Activated CD4-positive, alpha-beta T cell treated with anti-CD3 and anti-CD28 coated beads, Interleukin-2, amount 10 ng/mL, durations not matched to agents 24 days and 14 days (primary cell): ENCODE data around the gene ZNF652. TPM values are rescaled to one million over a fixed set of nuclear protein-coding genes. Genes with fewer than 3 reads are reported as not detected.
A peak's percentile ranks its signal among the peaks of the same experiment; 100 is the strongest.
"Not testable (repeated sequence)": the region's sequence is repeated elsewhere in the genome, so short reads cannot be mapped to it uniquely, and the experiment has no call there.

Experiments used
- DNase-seq: peaks from one replicate; pipeline ENCODE4 v3.0.0; 2022
- H3K27ac Mint-ChIP-seq: one replicate; pipeline ENCODE4 v1.8.0; 2022; ENCODE audit warnings: mild to moderate bottlenecking, mixed read lengths
- H3K27me3 Mint-ChIP-seq: one replicate; pipeline ENCODE4 v1.8.0; 2022; ENCODE audit warnings: mixed read lengths
- H3K36me3 Mint-ChIP-seq: one replicate; pipeline ENCODE4 v1.8.0; 2022; ENCODE audit warnings: low read depth, mild to moderate bottlenecking, mixed read lengths
- H3K4me1 Mint-ChIP-seq: one replicate; pipeline ENCODE4 v1.8.0; 2021; ENCODE audit warnings: mixed read lengths
- H3K4me3 Mint-ChIP-seq: one replicate; pipeline ENCODE4 v1.8.0; 2022; ENCODE audit warnings: mild to moderate bottlenecking, moderate library complexity, mixed read lengths
- H3K9me3 Mint-ChIP-seq: one replicate; pipeline ENCODE4 v1.8.0; 2021; ENCODE audit warnings: mixed read lengths
- intact Hi-C: fragments of 100-400 bp; cut with micrococcal nuclease; formaldehyde crosslinking; loops from one replicate; pipeline ENCODE4 v1.15.1; 2023
- total RNA-seq: library from RNA; stranded (reverse); gene quantifications from 2 replicates; pipeline ENCODE4 v1.2.3, GENCODE V29; 2022

The ZNF652 gene
- total RNA-seq, 1 donor from 2014 or later: 4.5 TPM

GRCh38 chr17:49375544-49375943, 13.5 kb upstream of the ZNF652 start:
- Mint-ChIP-seq H3K9me3 (no peaks in the 10 kb centered on the region), H3K27ac (no peak overlapping the region)

GRCh38 chr17:49373115-49373514, 11.1 kb upstream of the ZNF652 start:
- no peaks in the 10 kb centered on the region for H3K36me3 Mint-ChIP-seq
- intact Hi-C loops: no loop called here
- no peaks in the 10 kb centered on the region for H3K9me3 Mint-ChIP-seq
- no peaks in the 10 kb centered on the region for H3K27me3 Mint-ChIP-seq
- no peaks in the 10 kb centered on the region for H3K4me1 Mint-ChIP-seq
- DNase-seq: no peak
- H3K27ac Mint-ChIP-seq: no peak overlapping the region
- H3K4me3 Mint-ChIP-seq: no peak overlapping the region

More at GRCh38 chr17:49375544-49375943, 13.5 kb upstream of the ZNF652 start:
- DNase-seq: no peak
- H3K36me3 Mint-ChIP-seq: no peaks in the 10 kb centered on the region
- H3K4me3 Mint-ChIP-seq: no peak overlapping the region
- intact Hi-C loops: no loop called here
- no peaks in the 10 kb centered on the region for H3K4me1 Mint-ChIP-seq
- H3K27me3 Mint-ChIP-seq: peaks cover 8% of the 10 kb centered on the region

GRCh38 chr17:49372425-49372824, 10.4 kb upstream of the ZNF652 start:
- Mint-ChIP-seq H3K27ac (no peak overlapping the region), H3K27me3 (no peaks in the 10 kb centered on the region), H3K4me1 (no peaks in the 10 kb centered on the region), H3K4me3 (no peak overlapping the region), H3K9me3 (no peaks in the 10 kb centered on the region), H3K36me3 (no peaks in the 10 kb centered on the region)
- intact Hi-C loops: no loop called here
- DNase-seq: no peak

- Mint-ChIP-seq H3K9me3 (no peaks in the 10 kb centered on the region), H3K36me3 (no peaks in the 10 kb centered on the region), H3K27ac (no peak overlapping the region), H3K4me1 (peaks cover 2% of the 10 kb centered on the region), H3K27me3 (no peaks in the 10 kb centered on the region), H3K4me3 (no peak overlapping the region)
- DNase-seq: no peak
- intact Hi-C loops: no loop called here
These were observed 9.2 kb upstream of the ZNF652 start for GRCh38 chr17:49370971-49371834.

- peaks cover 12% of the 10 kb centered on the region for H3K4me1 Mint-ChIP-seq
- no peak for DNase-seq
- H3K36me3 Mint-ChIP-seq: peaks cover 4% of the 10 kb centered on the region
- no peak overlapping the region for H3K4me3 Mint-ChIP-seq
- no peaks in the 10 kb centered on the region for H3K9me3 Mint-ChIP-seq
- no peaks in the 10 kb centered on the region for H3K27me3 Mint-ChIP-seq
- no peak overlapping the region for H3K27ac Mint-ChIP-seq
- intact Hi-C loops: no loop called here
These were observed 7.7 kb upstream of the ZNF652 start for GRCh38 chr17:49369760-49370159.

GRCh38 chr17:49369089-49369488, 7.0 kb upstream of the ZNF652 start:
- Mint-ChIP-seq H3K4me1 (peaks cover 12% of the 10 kb centered on the region), H3K9me3 (no peaks in the 10 kb centered on the region), H3K4me3 (no peak overlapping the region), H3K36me3 (peaks cover 4% of the 10 kb centered on the region), H3K27me3 (no peaks in the 10 kb centered on the region), H3K27ac (no peak overlapping the region)
- intact Hi-C loops: no loop called here
- DNase-seq: no peak

GRCh38 chr17:49365667-49366066, 3.6 kb upstream of the ZNF652 start:
- peak; percentile 72 for DNase-seq
- no peaks in the 10 kb centered on the region for H3K9me3 Mint-ChIP-seq
- H3K27me3 Mint-ChIP-seq: no peaks in the 10 kb centered on the region
- intact Hi-C loops: no loop called here
- no peak overlapping the region for H3K4me3 Mint-ChIP-seq
- peaks cover 4% of the 10 kb centered on the region for H3K36me3 Mint-ChIP-seq
- peaks cover 24% of the 10 kb centered on the region for H3K4me1 Mint-ChIP-seq
- no peak overlapping the region for H3K27ac Mint-ChIP-seq

- H3K9me3 Mint-ChIP-seq, intact Hi-C loops: not testable (repeated sequence)
- peaks cover 29% of the 10 kb centered on the region for H3K4me1 Mint-ChIP-seq
These were observed 3.1 kb upstream of the ZNF652 start for GRCh38 chr17:49365126-49365525.

GRCh38 chr17:49364119-49364518, 2.1 kb upstream of the ZNF652 start:
- Mint-ChIP-seq H3K36me3 (peaks cover 4% of the 10 kb centered on the region), H3K4me3 (no peak overlapping the region), H3K9me3 (no peaks in the 10 kb centered on the region), H3K27me3 (no peaks in the 10 kb centered on the region), H3K27ac (no peak overlapping the region), H3K4me1 (peaks cover 39% of the 10 kb centered on the region)
- intact Hi-C loops: loop anchor here (5.0 kb wide), 1 partner anchor 147 kb away; no protein-coding TSS in a partner anchor
- no peak for DNase-seq

More at GRCh38 chr17:49365126-49365525, 3.1 kb upstream of the ZNF652 start:
- H3K36me3 Mint-ChIP-seq, H3K27me3 Mint-ChIP-seq, H3K27ac Mint-ChIP-seq, DNase-seq, H3K4me3 Mint-ChIP-seq: not testable (repeated sequence)

- intact Hi-C loops: loop anchor here (5.0 kb wide), 1 partner anchor 146 kb away; no protein-coding TSS in a partner anchor
- H3K4me1 Mint-ChIP-seq: peaks cover 48% of the 10 kb centered on the region
- no peak for DNase-seq
- H3K4me3 Mint-ChIP-seq: no peak overlapping the region
- H3K27me3 Mint-ChIP-seq: no peaks in the 10 kb centered on the region
- no peaks in the 10 kb centered on the region for H3K9me3 Mint-ChIP-seq
- peaks cover 4% of the 10 kb centered on the region for H3K36me3 Mint-ChIP-seq
- no peak overlapping the region for H3K27ac Mint-ChIP-seq
These were observed 1.2 kb upstream of the ZNF652 start for GRCh38 chr17:49363251-49363650.

- Mint-ChIP-seq H3K4me3 (peak overlapping the region; percentile 82), H3K27ac (peak overlapping the region; percentile 54), H3K36me3 (peaks cover 4% of the 10 kb centered on the region), H3K4me1 (peaks cover 53% of the 10 kb centered on the region), H3K9me3 (no peaks in the 10 kb centered on the region), H3K27me3 (no peaks in the 10 kb centered on the region)
- intact Hi-C loops: loop anchor here (1.0 to 5.0 kb wide), 2 partner anchors 52 to 145 kb away; partner anchors contain the start of gene PHB1
- no peak for DNase-seq
These were observed 670 bp upstream of the ZNF652 start for GRCh38 chr17:49362723-49363117.

- peaks cover 5% of the 10 kb centered on the region for H3K36me3 Mint-ChIP-seq
- intact Hi-C loops: loop anchor here (5.0 kb wide), 1 partner anchor 144 kb away; no protein-coding TSS in a partner anchor
- H3K4me3 Mint-ChIP-seq: peak overlapping the region; percentile 93
- H3K9me3 Mint-ChIP-seq: no peaks in the 10 kb centered on the region
- H3K27ac Mint-ChIP-seq: peak overlapping the region; percentile 93
- DNase-seq: peak; percentile 93
- H3K27me3 Mint-ChIP-seq: no peaks in the 10 kb centered on the region
- H3K4me1 Mint-ChIP-seq: peaks cover 54% of the 10 kb centered on the region
These were observed 735 bp downstream of the ZNF652 start for GRCh38 chr17:49361129-49361901.

GRCh38 chr17:49360796-49361128, 1.3 kb downstream of the ZNF652 start:
- H3K27ac Mint-ChIP-seq: peak overlapping the region; percentile 93
- H3K27me3 Mint-ChIP-seq: no peaks in the 10 kb centered on the region
- DNase-seq: no peak
- intact Hi-C loops: loop anchor here (5.0 kb wide), 1 partner anchor 143 kb away; no protein-coding TSS in a partner anchor
- H3K4me3 Mint-ChIP-seq: peak overlapping the region; percentile 93
- H3K4me1 Mint-ChIP-seq: peaks cover 51% of the 10 kb centered on the region
- no peaks in the 10 kb centered on the region for H3K9me3 Mint-ChIP-seq
- peaks cover 5% of the 10 kb centered on the region for H3K36me3 Mint-ChIP-seq
